Tibial nerve (tissue), 4 donors: ENCODE measurements around the gene TTC39C. TPM values are rescaled to one million over a fixed set of nuclear protein-coding genes. Genes with fewer than 3 reads are reported as not detected.
"Not testable (repeated sequence)": the region's sequence is repeated elsewhere in the genome, so short reads cannot be mapped to it uniquely, and the experiment has no call there.

Experiments used
- DNase-seq, 2 donors: peaks; one replicate each; pipeline ENCODE4 v3.0.0-alpha.2; 2019; ENCODE audit warnings: low spot score in 2 of 2
- H3K27ac ChIP-seq, 4 donors: fragments of 200-600 bp; sonication (generic) in 3 of 4; one replicate each; pipeline ENCODE4 v1.5.1; 2017 to 2019; ENCODE audit warnings: mild to moderate bottlenecking in 1 of 4
- H3K27me3 ChIP-seq, 2 donors: fragments of 200-600 bp; sonication (generic) in 1 of 2; one replicate each; pipeline versions ENCODE4 v1.5.1 to v1.6.0; 2017 to 2019
- H3K36me3 ChIP-seq, 3 donors: fragments of 200-600 bp; sonication (generic); one replicate each; pipeline ENCODE4 v1.5.1; 2018 to 2019
- H3K4me1 ChIP-seq, 4 donors: fragments of 200-600 bp; sonication (generic) in 3 of 4; one replicate each; pipeline ENCODE4 v1.5.1; 2017 to 2019
- H3K4me3 ChIP-seq, 4 donors: fragments of 200-600 bp; sonication (generic) in 3 of 4; one replicate each; pipeline ENCODE4 v1.5.1; 2017 to 2019; ENCODE audit warnings: mild to moderate bottlenecking in 1 of 4, moderate library complexity in 1 of 4
- H3K9me3 ChIP-seq, 4 donors: fragments of 200-600 bp; sonication (generic) in 3 of 4; one replicate each; pipeline ENCODE4 v1.5.1; 2017 to 2019
- CTCF ChIP-seq, 5 experiments: fragments of 200-600 bp in 3 of 5; fragments of 450-650 bp in 2 of 5; sonication (generic) in 3 of 5; IDR thresholded peaks; one replicate each; pipeline ENCODE4 v1.5.1; 2016 to 2019; ENCODE audit warnings: antibody characterized with exemption in 5 of 5, mild to moderate bottlenecking in 3 of 5, moderate library complexity in 2 of 5
- EP300 ChIP-seq, 2 donors: sonication (generic); formaldehyde crosslinking; IDR thresholded peaks; one replicate each; pipeline ENCODE4 v1.6.1; 2017; ENCODE audit warnings: antibody characterized with exemption in 2 of 2, mild to moderate bottlenecking in 1 of 2
- POLR2A ChIP-seq, 2 donors: fragments of 450-650 bp; IDR thresholded peaks; one replicate each; pipeline ENCODE4 v1.6.1; 2017; ENCODE audit warnings: antibody characterized with exemption in 2 of 2, mild to moderate bottlenecking in 2 of 2, moderate library complexity in 2 of 2
- WGBS, 2 donors: methylation state at CpG; one replicate each; pipeline ENCODE4 v1.1.5; 2018; 5-methylcytosine and 5-hydroxymethylcytosine counted together
- total RNA-seq, 4 donors: library from RNA; depleted of rRNA; stranded (reverse); fragments of >200 nt; gene quantifications; one replicate each; pipeline ENCODE4 v1.1.0, GENCODE V29; 2016

Gene TTC39C
- total RNA-seq, 4 donors from 2014 or later, result 22.6 to 35.1 (median 29.3) TPM

DNA sequence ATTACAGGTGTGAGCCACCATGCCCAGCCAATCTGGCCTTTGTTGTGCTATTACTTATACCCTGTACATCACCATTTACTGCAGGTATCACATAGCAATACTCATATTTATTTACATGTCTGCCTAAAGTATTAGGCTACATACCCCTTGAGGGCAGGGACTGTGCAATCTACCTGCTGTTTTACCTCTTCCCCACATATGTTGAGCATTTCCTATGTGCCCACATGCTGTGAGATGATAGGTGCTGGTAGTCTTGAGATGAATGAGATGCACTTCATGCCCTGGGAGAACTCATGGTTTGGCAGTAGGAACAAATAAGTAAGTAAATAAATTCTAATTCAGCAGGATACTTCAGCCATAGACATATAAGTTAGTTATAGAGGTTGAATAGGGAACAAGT lies 59.2 kb downstream of the TTC39C start:
- peaks cover 0 to 15% (median 5%) of the 10 kb centered on the region in 4 donors for H3K4me1 ChIP-seq
- H3K36me3 ChIP-seq, result no peaks in the 10 kb centered on the region
- H3K4me3 ChIP-seq, result no peak overlapping the region
- no peak for DNase-seq
- no peak for TF ChIP-seq POLR2A (IDR thresholded peaks at IDR 0.05)
- H3K27ac ChIP-seq, result no peak overlapping the region
- H3K27me3 ChIP-seq, result no peaks in the 10 kb centered on the region
- no peaks in the 10 kb centered on the region for H3K9me3 ChIP-seq

- DNase-seq, H3K27ac ChIP-seq, H3K4me3 ChIP-seq, H3K27me3 ChIP-seq, H3K36me3 ChIP-seq, H3K9me3 ChIP-seq: not testable (repeated sequence)
- WGBS, 2 donors, result 92 to 99% methylated on average over 4 of the region's 4 CpGs
- H3K4me1 ChIP-seq, result peaks cover 0 to 15% (median 5%) of the 10 kb centered on the region in 4 donors
Observed at GRCh38 chr18:24074757-24075156, 60.2 kb downstream of the TTC39C start.

DNA sequence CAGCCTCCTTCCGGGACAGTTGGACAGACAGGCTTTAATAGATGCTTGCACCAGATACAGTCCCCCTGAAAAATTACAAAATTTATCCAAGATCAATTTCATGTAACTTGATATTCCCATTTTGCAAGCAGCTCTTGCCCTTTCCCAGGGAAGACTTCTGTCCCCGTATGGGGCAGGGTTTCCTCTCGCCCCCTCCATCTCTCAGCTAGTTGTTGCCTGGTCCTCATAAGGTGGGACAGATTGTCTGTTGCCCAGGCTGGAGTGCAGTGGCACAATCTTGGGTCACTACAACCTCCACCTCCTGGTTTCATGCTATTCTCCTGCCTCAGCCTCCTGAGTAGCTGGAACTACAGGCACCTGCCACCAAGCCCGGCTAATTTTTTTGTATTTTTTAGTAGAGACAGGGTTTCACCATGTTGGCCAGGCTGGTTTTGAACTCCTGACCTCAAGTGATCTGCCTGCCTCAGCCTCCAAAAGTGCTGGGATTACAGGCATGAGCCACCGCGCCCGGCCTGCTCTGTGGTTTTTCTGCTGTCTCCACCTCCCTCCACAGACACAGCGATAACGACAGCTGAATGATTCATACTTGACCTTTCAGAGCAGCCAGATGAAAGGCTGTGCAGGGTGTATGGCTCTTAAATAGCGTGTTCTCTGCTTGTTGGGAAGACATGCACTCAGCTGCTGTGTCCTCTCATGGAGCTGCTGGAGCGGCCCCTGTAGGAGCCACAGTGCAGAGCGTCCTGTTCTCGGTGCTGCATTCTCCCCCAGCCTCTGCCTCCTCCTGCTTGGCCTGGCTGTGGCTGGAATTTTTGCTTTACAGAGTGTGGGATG lies 61.4 kb downstream of the TTC39C start:
- 39 to 47% methylated on average over 13 of the region's 13 CpGs for WGBS, 2 donors
- peak; percentile 30 to 52 for DNase-seq
- Histone ChIP-seq H3K9me3 (no peaks in the 10 kb centered on the region), H3K4me1 (peaks cover 0 to 15% (median 5%) of the 10 kb centered on the region in 4 donors), H3K27ac (peak overlapping the region; percentile 27 to 77 (median 56)), H3K4me3 (no peak overlapping the region), H3K36me3 (peaks cover 0 to 10% (median 0%) of the 10 kb centered on the region in 3 donors), H3K27me3 (no peaks in the 10 kb centered on the region)
- no peak for TF ChIP-seq POLR2A (IDR thresholded peaks at IDR 0.05)
- TF ChIP-seq EP300 (IDR thresholded peaks at IDR 0.05), result peak in 1 of 2 donors; percentile 74
- peak in 4 of 5 experiments; percentile 13 to 37 (median 28) for TF ChIP-seq CTCF (IDR thresholded peaks at IDR 0.05)

DNA sequence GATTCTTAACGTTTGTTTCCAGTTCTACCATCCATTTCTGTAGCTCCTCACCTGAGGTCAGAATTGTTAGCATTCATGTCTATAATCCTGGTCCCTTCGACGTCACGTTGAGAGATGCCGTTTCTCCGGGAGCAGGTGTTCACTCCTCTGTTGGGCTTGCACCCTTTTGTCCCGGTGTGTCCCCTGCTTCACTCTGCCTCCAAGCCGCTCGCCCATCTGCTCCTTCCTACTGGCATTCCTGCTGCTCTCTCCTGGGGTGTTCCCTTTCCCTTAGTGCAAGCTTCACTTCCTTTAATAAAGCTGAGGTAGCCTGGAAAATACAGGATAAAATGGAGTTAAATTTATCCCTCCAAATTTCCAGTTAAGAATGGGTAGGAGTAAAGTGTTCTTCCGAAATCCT lies 62.4 kb downstream of the TTC39C start:
- TF ChIP-seq CTCF (IDR thresholded peaks at IDR 0.05), result no peak
- TF ChIP-seq POLR2A (IDR thresholded peaks at IDR 0.05), result no peak
- TF ChIP-seq EP300 (IDR thresholded peaks at IDR 0.05), result no peak
- no peaks in the 10 kb centered on the region for H3K9me3 ChIP-seq
- H3K4me3 ChIP-seq, result no peak overlapping the region
- H3K27ac ChIP-seq, result peak overlapping the region in 1 of 4 donors; percentile 69
- H3K27me3 ChIP-seq, result no peaks in the 10 kb centered on the region
- WGBS, 2 donors, result 87 to 91% methylated on average over 10 of the region's 10 CpGs
- peaks cover 0 to 12% (median 0%) of the 10 kb centered on the region in 3 donors for H3K36me3 ChIP-seq
- no peak for DNase-seq
- H3K4me1 ChIP-seq, result peaks cover 0 to 15% (median 5%) of the 10 kb centered on the region in 4 donors

DNA sequence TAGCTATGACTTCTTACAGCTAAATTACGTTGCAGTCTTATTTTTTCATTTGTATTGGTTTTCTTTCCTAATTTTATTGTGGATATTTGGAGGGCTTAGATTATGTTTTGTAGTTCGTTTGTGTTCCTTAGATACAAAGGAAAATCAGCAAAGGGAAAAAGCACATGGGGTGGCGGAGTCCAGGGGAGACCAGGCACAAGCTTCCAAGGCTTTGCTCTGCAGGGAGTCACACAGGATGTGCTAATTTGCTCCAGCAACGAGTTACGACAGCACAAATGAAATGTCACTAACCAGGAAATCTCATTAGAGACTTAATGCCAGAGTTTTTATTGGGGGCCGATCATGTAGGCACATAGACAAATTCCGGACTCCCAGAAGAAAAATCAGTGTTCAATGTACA lies 63.8 kb downstream of the TTC39C start:
- H3K27me3 ChIP-seq, result no peaks in the 10 kb centered on the region
- no peak overlapping the region for H3K4me3 ChIP-seq
- no peak for DNase-seq
- H3K27ac ChIP-seq, result no peak overlapping the region
- TF ChIP-seq CTCF (IDR thresholded peaks at IDR 0.05) (no peak), EP300 (IDR thresholded peaks at IDR 0.05) (no peak), POLR2A (IDR thresholded peaks at IDR 0.05) (no peak)
- 70 to 74% methylated on average over 7 of the region's 7 CpGs for WGBS, 2 donors
- no peaks in the 10 kb centered on the region for H3K9me3 ChIP-seq
- H3K4me1 ChIP-seq, result peaks cover 0 to 15% (median 5%) of the 10 kb centered on the region in 4 donors
- peaks cover 0 to 20% (median 5%) of the 10 kb centered on the region in 3 donors for H3K36me3 ChIP-seq

GRCh38 chr18:24080861-24081260 lies 66.3 kb downstream of the TTC39C start:
- 94% methylated on average over 7 of the region's 7 CpGs for WGBS, 2 donors
- TF ChIP-seq POLR2A (IDR thresholded peaks at IDR 0.05), result no peak
- TF ChIP-seq EP300 (IDR thresholded peaks at IDR 0.05), result no peak
- no peak for TF ChIP-seq CTCF (IDR thresholded peaks at IDR 0.05)
- H3K27me3 ChIP-seq, result no peaks in the 10 kb centered on the region
- H3K4me1 ChIP-seq, result peaks cover 0 to 11% (median 2%) of the 10 kb centered on the region in 4 donors
- H3K27ac ChIP-seq, result no peak overlapping the region
- no peak overlapping the region for H3K4me3 ChIP-seq
- no peaks in the 10 kb centered on the region for H3K9me3 ChIP-seq
- peaks cover 0 to 25% (median 5%) of the 10 kb centered on the region in 3 donors for H3K36me3 ChIP-seq
- DNase-seq, result no peak
